K562 (cell line): ENCODE data around the gene GALNT17. TPM values are rescaled to one million over a fixed set of nuclear protein-coding genes. Genes with fewer than 3 reads are reported as not detected.

Experiments
- ATAC-seq: fragments of 200-7000 bp; cut with Tn5 transposase; 3 replicates; pipeline ENCODE4 v1.9.1; 2020; ENCODE audit warnings: moderate library complexity
- BruUV-seq: library from RNA; stranded (reverse); fragments of 400-500 nt; replicated peaks from 2 replicates; lab custom pipeline; 2021; lab: Mats Ljungman, UMichigan
- CTCF ChIA-PET: fragments of 300-600 bp; formaldehyde crosslinking; extraction: SDS; loops from one replicate; lab custom pipeline; 2021; ENCODE audit warnings: low intra/inter-chr PET ratio; lab: Yijun Ruan, JAX
- POLR2A ChIA-PET: fragments of 300-600, 350-650 bp; sonication (Branson Sonifier 250); formaldehyde crosslinking; extraction: SDS; loops from one replicate; lab custom pipeline; 2021; ENCODE audit warnings: antibody characterized with exemption, inconsistent platforms; lab: Yijun Ruan, JAX
- DNase-seq, 4 experiments: peaks; one replicate each; pipeline versions ENCODE4 v3.0.0 to v3.0.0-alpha.2; 2011 to 2018; ENCODE audit warnings: low spot score in 3 of 4, mixed read lengths in 3 of 4; ENCODE audit errors: extremely low read depth in 1 of 4
- FAIRE-seq: peaks from 2 replicates; lab custom pipeline; 2011; peaks lifted over from hg19 to GRCh38; lab: Jason Lieb, UNC
- H2AFZ ChIP-seq: 2 replicates; pipeline ENCODE4 v1.6.0; 2011; ENCODE audit warnings: low read depth, low read length, control low read depth, inconsistent platforms
- H3K27ac ChIP-seq: fragments of 200-600 bp; 3 replicates; pipeline ENCODE4 v1.8.0; 2011; ENCODE audit warnings: low read depth, mild to moderate bottlenecking, control low read depth, inconsistent platforms, low read length, moderate library complexity, mixed read lengths; ENCODE audit errors: extremely low read depth
- H3K27me3 ChIP-seq, 2 experiments: fragments of 300-600 bp in 1 of 2; 2 replicates in 1 of 2; 3 replicates in 1 of 2; pipeline versions ENCODE4 v1.6.0 to v1.8.0; 2011; ENCODE audit warnings: inconsistent platforms in 2 of 2, low read length in 2 of 2, mild to moderate bottlenecking in 1 of 2, mixed read lengths in 1 of 2, moderate library complexity in 1 of 2; ENCODE audit not compliant: control insufficient read depth in 2 of 2, insufficient read depth in 2 of 2
- H3K36me3 ChIP-seq: fragments of 300-600 bp; 3 replicates; pipeline ENCODE4 v1.8.0; 2011; ENCODE audit warnings: mild to moderate bottlenecking, low read length, inconsistent platforms; ENCODE audit not compliant: control insufficient read depth, insufficient read depth
- H3K4me1 ChIP-seq, 2 experiments: fragments of 200-600 bp in 1 of 2; replicated peaks in 1 of 2; 2 replicates in 1 of 2; 3 replicates in 1 of 2; pipeline versions ENCODE4 v1.5.1 to v1.8.0; 2011; ENCODE audit warnings: inconsistent platforms in 2 of 2, low read length in 2 of 2, mild to moderate bottlenecking in 1 of 2, mixed read lengths in 1 of 2, moderate library complexity in 1 of 2; ENCODE audit not compliant: control insufficient read depth in 2 of 2, insufficient read depth in 2 of 2
- H3K4me2 ChIP-seq: 2 replicates; pipeline ENCODE4 v1.6.1; 2011; ENCODE audit warnings: low read length, control low read depth, inconsistent platforms, mixed read lengths; ENCODE audit not compliant: insufficient read depth
- H3K4me3 ChIP-seq: fragments of 200-600 bp; sonication (generic), shearing (Covaris generic); 2 replicates; pipeline ENCODE4 v1.5.1; 2016; ENCODE audit warnings: control low read depth, inconsistent platforms
- H3K79me2 ChIP-seq: fragments of 200-600 bp; 3 replicates; pipeline ENCODE4 v1.8.0; 2011; ENCODE audit warnings: low read length, inconsistent platforms; ENCODE audit not compliant: control insufficient read depth, insufficient read depth
- H3K9ac ChIP-seq, 2 experiments: 2 replicates each; pipeline versions ENCODE4 v1.6.0 to v1.6.1; 2011; ENCODE audit warnings: low read depth in 2 of 2, low read length in 2 of 2, control low read depth in 1 of 2, inconsistent platforms in 1 of 2, mild to moderate bottlenecking in 1 of 2, mixed read lengths in 1 of 2; ENCODE audit not compliant: insufficient read depth in 1 of 2
- H3K9me1 ChIP-seq: one replicate; pipeline ENCODE4 v1.6.0; 2011; ENCODE audit warnings: inconsistent platforms, mild to moderate bottlenecking, low read length, moderate library complexity; ENCODE audit not compliant: control insufficient read depth, insufficient read depth
- H3K9me3 ChIP-seq: replicated peaks from 2 replicates; pipeline ENCODE4 v1.5.1; 2011; ENCODE audit warnings: low read depth, low read length, inconsistent platforms; ENCODE audit not compliant: control insufficient read depth, insufficient read depth
- H4K20me1 ChIP-seq: replicated peaks from 2 replicates; pipeline ENCODE4 v1.6.1; 2011; ENCODE audit warnings: low read length, inconsistent platforms, mixed read lengths; ENCODE audit not compliant: control insufficient read depth, insufficient read depth
- BRD4 ChIP-seq: fragments of 200-600 bp; sonication (generic); IDR thresholded peaks from 2 replicates; pipeline ENCODE4 v1.6.1; 2017; ENCODE audit warnings: inconsistent platforms
- JUND ChIP-seq, 2 experiments: IDR thresholded peaks; 2 replicates in 1 of 2; 3 replicates in 1 of 2; pipeline ENCODE4 v1.6.1; 2011; ENCODE audit warnings: borderline replicate concordance in 2 of 2, low read depth in 2 of 2, low read length in 2 of 2, improper control_type of control experiment in 1 of 2, missing biosample characterization in 1 of 2, missing genetic modification characterization in 1 of 2, missing genetic modification reagents in 1 of 2
- MEIS2 ChIP-seq: fragments of 450-650 bp; IDR thresholded peaks from 2 replicates; pipeline ENCODE4 v1.6.1; 2014; ENCODE audit warnings: mild to moderate bottlenecking; ENCODE audit not compliant: partially characterized antibody
- RNF219 ChIP-seq: fragments of 250-450 bp; sonication (Bioruptor Pico); IDR thresholded peaks from 2 replicates; pipeline ENCODE4 v1.5.0; 2022; ENCODE audit warnings: mild to moderate bottlenecking
- SIN3A ChIP-seq, 2 experiments: fragments of 150-350 bp in 1 of 2; IDR thresholded peaks; 2 replicates each; pipeline ENCODE4 v1.6.1; 2011 to 2016; ENCODE audit warnings: borderline replicate concordance in 2 of 2, low read depth in 2 of 2, low read length in 2 of 2, mild to moderate bottlenecking in 2 of 2, moderate library complexity in 2 of 2; ENCODE audit not compliant: control insufficient read depth in 1 of 2
- SNIP1 ChIP-seq: fragments of 450-650 bp; IDR thresholded peaks from 2 replicates; pipeline ENCODE4 v1.7.1; 2017; ENCODE audit warnings: low read depth, mild to moderate bottlenecking
- YY1 ChIP-seq, 3 experiments: IDR thresholded peaks; 2 replicates each; pipeline ENCODE4 v1.6.1; 2011; ENCODE audit warnings: low read length in 2 of 3, mild to moderate bottlenecking in 2 of 3, moderate library complexity in 2 of 3, borderline replicate concordance in 1 of 3, control low read depth in 1 of 3, low read depth in 1 of 3; ENCODE audit not compliant: insufficient read depth in 3 of 3, insufficient replicate concordance in 2 of 3, control insufficient read depth in 1 of 3, insufficient read length in 1 of 3; ENCODE audit errors: extremely low read depth in 1 of 3
- WGBS: fragments of 100-300 bp; shearing (Covaris generic); methylation state at CpG from one replicate; pipeline ENCODE4 v1.1.6; 2016; ENCODE audit warnings: low coverage, mixed read lengths; ENCODE audit not compliant: insufficient coverage; ENCODE audit errors: missing lambda C conversion rate; 5-methylcytosine and 5-hydroxymethylcytosine counted together
- in situ Hi-C: fragments of 300-500 bp; cut with MboI; formaldehyde crosslinking; loops from 4 replicates; pipeline ENCODE4 v1.15.0; 2018; ENCODE audit warnings: inconsistent platforms, mixed read lengths
- intact Hi-C: fragments of 100-400 bp; cut with micrococcal nuclease; formaldehyde crosslinking; loops from 2 replicates; pipeline ENCODE4 v1.14.2; 2022
- polyA plus RNA-seq, 8 experiments: library from polyadenylated mRNA; depleted of rRNA in 4 of 8; stranded (reverse) in 5 of 8; unstranded in 3 of 8; fragments of >200 nt; fragmentation: Nextera tagmentation in 2 of 8; fragmentation: Illumina TruSeq in 1 of 8; extraction: Ambion mirVana in 2 of 8; extraction: Trizol in 1 of 8; gene quantifications; 2 replicates each; pipeline versions ENCODE4 v1.2.1 to v1.2.3, GENCODE V29; 2011 to 2014; ENCODE audit warnings: inconsistent platforms in 1 of 8, missing spikeins in 1 of 8
- total RNA-seq, 7 experiments: library from RNA; depleted of rRNA in 6 of 7; stranded (reverse); fragments of >200 nt in 6 of 7; fragmentation: Illumina TruSeq in 2 of 7; extraction: Trizol in 2 of 7; gene quantifications; 2 replicates each; pipeline versions ENCODE4 v1.2.1 to v1.2.3, GENCODE V29; 2011 to 2021; ENCODE audit warnings: low replicate concordance in 1 of 7

GALNT17 gene
- total and polyA plus RNA-seq, 9 of the 15 experiments (the other 6 are each of a cell fraction or from before 2014, with no cell fraction given): not detected

- TF ChIP-seq RNF219 (CRISPR knock-in tag): no peak
- TF ChIP-seq SNIP1: no peak
- TF ChIP-seq YY1 (IDR thresholded peaks at IDR 0.05; ENCODE audit: borderline replicate concordance in 1 of 3, control insufficient read depth in 1 of 3, extremely low read depth in 1 of 3, insufficient read depth in 3 of 3, insufficient read length in 1 of 3, insufficient replicate concordance in 2 of 3, low read depth in 1 of 3, low read length in 2 of 3): no peak
Observed at GRCh38 chr7:71325151-71325550, 193.2 kb downstream of the GALNT17 start (continued).

GRCh38 chr7:71326595-71326994 is 194.7 kb downstream of the GALNT17 start:
- no peak for DNase-seq
- H3K27ac ChIP-seq: no peak overlapping the region
- no peak for TF ChIP-seq BRD4
- no peak for TF ChIP-seq MEIS2
- TF ChIP-seq JUND (IDR thresholded peaks at IDR 0.05; ENCODE audit: borderline replicate concordance, low read depth, low read length): peak; percentile 7; the same call in 1 of the 2 replicates
- no peak for TF ChIP-seq JUND (tag; IDR thresholded peaks at IDR 0.05; ENCODE audit: borderline replicate concordance, low read depth, low read length)
- TF ChIP-seq SIN3A (IDR thresholded peaks at IDR 0.05; ENCODE audit: borderline replicate concordance in 2 of 2, control insufficient read depth in 1 of 2, low read depth in 2 of 2, low read length in 2 of 2): no peak
- TF ChIP-seq, all 486 proteins: peak for 1
- no peaks in the 10 kb centered on the region for H3K36me3 ChIP-seq
- intact Hi-C loops (no loop called here), in situ Hi-C loops (no loop called here)
- no peaks in the 10 kb centered on the region for H3K4me1 ChIP-seq
- BruUV-seq: no TSS peak
- no peaks in the 10 kb centered on the region for H3K9me1 ChIP-seq
- no peak overlapping the region for H3K4me3 ChIP-seq
- no peaks in the 10 kb centered on the region for H4K20me1 ChIP-seq
- no peaks in the 10 kb centered on the region for H3K79me2 ChIP-seq
- H3K9me3 ChIP-seq: no peaks in the 10 kb centered on the region
- 0% methylated on average over 1 of the region's 1 CpG for WGBS
- H2AFZ ChIP-seq: no peak overlapping the region
- H3K27me3 ChIP-seq: no peaks in the 10 kb centered on the region; a peak in 1 of 5 replicates
- ATAC-seq (no peak), FAIRE-seq (no peak)
- H3K9ac ChIP-seq: no peak overlapping the region
- ChIA-PET CTCF (no interaction called here), POLR2A (no interaction called here)
- no peak overlapping the region for H3K4me2 ChIP-seq
